Esophagus muscularis mucosa (tissue), 3 donors: ENCODE measurements around the gene CTSW.

ENCODE experiments used
- POLR2A ChIP-seq: fragments of 450-650 bp; IDR thresholded peaks from one replicate; pipeline ENCODE4 v1.6.1; 2017; ENCODE audit warnings: antibody characterized with exemption, moderate library complexity, mild to moderate bottlenecking, low read depth
- TF ChIP-seq, protein P1 (sequence below), 3 experiments: fragments of 200-600 bp in 2 of 3; fragments of 450-650 bp in 1 of 3; sonication (generic) in 2 of 3; IDR thresholded peaks; one replicate each; pipeline ENCODE4 v1.5.1; 2017 to 2019; ENCODE audit warnings: antibody characterized with exemption in 3 of 3, mild to moderate bottlenecking in 2 of 3, moderate library complexity in 1 of 3

GRCh38 chr11:65883786-65884715 lies 4.4 kb downstream of the CTSW start:
- TF ChIP-seq, protein P1, sequence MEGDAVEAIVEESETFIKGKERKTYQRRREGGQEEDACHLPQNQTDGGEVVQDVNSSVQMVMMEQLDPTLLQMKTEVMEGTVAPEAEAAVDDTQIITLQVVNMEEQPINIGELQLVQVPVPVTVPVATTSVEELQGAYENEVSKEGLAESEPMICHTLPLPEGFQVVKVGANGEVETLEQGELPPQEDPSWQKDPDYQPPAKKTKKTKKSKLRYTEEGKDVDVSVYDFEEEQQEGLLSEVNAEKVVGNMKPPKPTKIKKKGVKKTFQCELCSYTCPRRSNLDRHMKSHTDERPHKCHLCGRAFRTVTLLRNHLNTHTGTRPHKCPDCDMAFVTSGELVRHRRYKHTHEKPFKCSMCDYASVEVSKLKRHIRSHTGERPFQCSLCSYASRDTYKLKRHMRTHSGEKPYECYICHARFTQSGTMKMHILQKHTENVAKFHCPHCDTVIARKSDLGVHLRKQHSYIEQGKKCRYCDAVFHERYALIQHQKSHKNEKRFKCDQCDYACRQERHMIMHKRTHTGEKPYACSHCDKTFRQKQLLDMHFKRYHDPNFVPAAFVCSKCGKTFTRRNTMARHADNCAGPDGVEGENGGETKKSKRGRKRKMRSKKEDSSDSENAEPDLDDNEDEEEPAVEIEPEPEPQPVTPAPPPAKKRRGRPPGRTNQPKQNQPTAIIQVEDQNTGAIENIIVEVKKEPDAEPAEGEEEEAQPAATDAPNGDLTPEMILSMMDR (IDR thresholded peaks at IDR 0.05): no peak
- TF ChIP-seq POLR2A: no peak
